Measurements from ENCODE around the gene SMG7. TPM values are rescaled to one million over a fixed set of nuclear protein-coding genes. Genes with fewer than 3 reads are reported as not detected.

Gene SMG7
- total and polyA plus RNA-seq, 12 donors, result 16.0 to 46.6 (median 37.8) TPM

GRCh38 chr1:183553331-183553730 is 81.0 kb downstream of the SMG7 start:
- H3K4me1 ChIP-seq, result peaks cover 0 to 11% (median 0%) of the 10 kb centered on the region in 9 donors
- intact Hi-C loops (cut with DNase I), result loop anchor here in 1 of 10 donors (10.0 kb wide), 1 partner anchor 71 kb away; no protein-coding TSS in a partner anchor
- WGBS, 2 donors, result 79 to 83% methylated on average over 5 of the region's 5 CpGs
- peaks cover 0 to 99% (median 46%) of the 10 kb centered on the region in 9 donors for H3K36me3 ChIP-seq
- no peak for TF ChIP-seq CTCF (IDR thresholded peaks at IDR 0.05)
- no peaks in the 10 kb centered on the region for H3K9me3 ChIP-seq
- no peak overlapping the region for H3K4me3 ChIP-seq
- DNase-seq (no peak), ATAC-seq (no peak)
- peak overlapping the region in 1 of 10 donors; percentile 20 for H3K27ac ChIP-seq
- no peaks in the 10 kb centered on the region for H3K27me3 ChIP-seq

GRCh38 chr1:183553764-183554163 is 81.5 kb downstream of the SMG7 start:
- 85% methylated on average over 3 of the region's 3 CpGs for WGBS, 2 donors

GRCh38 chr1:183554577-183554976 is 82.3 kb downstream of the SMG7 start:
- H3K9me3 ChIP-seq, result no peaks in the 10 kb centered on the region
- H3K4me1 ChIP-seq, result peaks cover 0 to 11% (median 0%) of the 10 kb centered on the region in 9 donors
- DNase-seq (no peak), ATAC-seq (no peak)
- 82 to 92% methylated on average over 3 of the region's 3 CpGs for WGBS, 2 donors
- intact Hi-C loops (cut with DNase I), result loop anchor here in 1 of 10 donors (10.0 kb wide), 1 partner anchor 70 kb away; no protein-coding TSS in a partner anchor
- TF ChIP-seq CTCF (IDR thresholded peaks at IDR 0.05), result no peak
- no peak overlapping the region for H3K4me3 ChIP-seq
- H3K27me3 ChIP-seq, result no peaks in the 10 kb centered on the region
- peaks cover 0 to 100% (median 39%) of the 10 kb centered on the region in 9 donors for H3K36me3 ChIP-seq
- H3K27ac ChIP-seq, result peak overlapping the region in 1 of 10 donors; percentile 5

More at GRCh38 chr1:183553764-183554163, 81.5 kb downstream of the SMG7 start:
- no peak for TF ChIP-seq CTCF (IDR thresholded peaks at IDR 0.05)
- H3K27ac ChIP-seq, result peak overlapping the region in 2 of 10 donors; percentile 11 to 20
- no peak overlapping the region for H3K4me3 ChIP-seq
- DNase-seq, result no peak
- intact Hi-C loops (cut with DNase I), result loop anchor here in 1 of 10 donors (10.0 kb wide), 1 partner anchor 71 kb away; no protein-coding TSS in a partner anchor
- no peaks in the 10 kb centered on the region for H3K27me3 ChIP-seq
- peaks cover 0 to 11% (median 0%) of the 10 kb centered on the region in 9 donors for H3K4me1 ChIP-seq
- no peak for ATAC-seq
- peaks cover 0 to 100% (median 44%) of the 10 kb centered on the region in 9 donors for H3K36me3 ChIP-seq
- no peaks in the 10 kb centered on the region for H3K9me3 ChIP-seq

GRCh38 chr1:183559061-183559460 is 86.8 kb downstream of the SMG7 start:
- H3K36me3 ChIP-seq, result peaks cover 0 to 100% (median 9%) of the 10 kb centered on the region in 9 donors
- ATAC-seq (no peak), DNase-seq (no peak)
- intact Hi-C loops (cut with DNase I), result loop anchor here in 1 of 10 donors (10.0 kb wide), 1 partner anchor 66 kb away; no protein-coding TSS in a partner anchor
- H3K4me1 ChIP-seq, result no peaks in the 10 kb centered on the region
- TF ChIP-seq CTCF (IDR thresholded peaks at IDR 0.05), result no peak
- H3K27me3 ChIP-seq, result no peaks in the 10 kb centered on the region
- no peaks in the 10 kb centered on the region for H3K9me3 ChIP-seq
- no peak overlapping the region for H3K4me3 ChIP-seq
- H3K27ac ChIP-seq, result no peak overlapping the region

Data from heart right ventricle (tissue), 16 donors.